Erythroblast (primary cell): Measurements from ENCODE around the gene TBX21.

ENCODE experiments used
- GATA1 ChIP-seq: IDR thresholded peaks from 2 replicates; pipeline ENCODE4 v1.6.1; 2011; ENCODE audit warnings: low read depth, mild to moderate bottlenecking, control low read depth, low read length, moderate library complexity
- POLR2A ChIP-seq: IDR thresholded peaks from 2 replicates; pipeline ENCODE4 v1.6.1; 2011; ENCODE audit warnings: mild to moderate bottlenecking, low read length

GRCh38 chr17:47687328-47687690 is 45.7 kb upstream of the TBX21 start:
- no peak for TF ChIP-seq POLR2A
- TF ChIP-seq GATA1: no peak
